ENCODE data around the gene SRSF5. TPM values are rescaled to one million over a fixed set of nuclear protein-coding genes. Genes with fewer than 3 reads are reported as not detected.

The SRSF5 gene
- total and polyA plus RNA-seq, 8 donors, result 188 to 780 (median 659) TPM

GRCh38 chr14:69818758-69819191 is 51.8 kb downstream of the SRSF5 start:
- peaks cover 0 to 32% of the 10 kb centered on the region in 2 donors for H3K27me3 ChIP-seq
- no peak overlapping the region for H3K4me3 ChIP-seq
- no peak overlapping the region for H3K27ac ChIP-seq
- peak in 2 of 4 donors; percentile 59 to 64 for DNase-seq
- no peaks in the 10 kb centered on the region for H3K36me3 ChIP-seq
- peak; percentile 89 for ATAC-seq
- TF ChIP-seq, protein P1, sequence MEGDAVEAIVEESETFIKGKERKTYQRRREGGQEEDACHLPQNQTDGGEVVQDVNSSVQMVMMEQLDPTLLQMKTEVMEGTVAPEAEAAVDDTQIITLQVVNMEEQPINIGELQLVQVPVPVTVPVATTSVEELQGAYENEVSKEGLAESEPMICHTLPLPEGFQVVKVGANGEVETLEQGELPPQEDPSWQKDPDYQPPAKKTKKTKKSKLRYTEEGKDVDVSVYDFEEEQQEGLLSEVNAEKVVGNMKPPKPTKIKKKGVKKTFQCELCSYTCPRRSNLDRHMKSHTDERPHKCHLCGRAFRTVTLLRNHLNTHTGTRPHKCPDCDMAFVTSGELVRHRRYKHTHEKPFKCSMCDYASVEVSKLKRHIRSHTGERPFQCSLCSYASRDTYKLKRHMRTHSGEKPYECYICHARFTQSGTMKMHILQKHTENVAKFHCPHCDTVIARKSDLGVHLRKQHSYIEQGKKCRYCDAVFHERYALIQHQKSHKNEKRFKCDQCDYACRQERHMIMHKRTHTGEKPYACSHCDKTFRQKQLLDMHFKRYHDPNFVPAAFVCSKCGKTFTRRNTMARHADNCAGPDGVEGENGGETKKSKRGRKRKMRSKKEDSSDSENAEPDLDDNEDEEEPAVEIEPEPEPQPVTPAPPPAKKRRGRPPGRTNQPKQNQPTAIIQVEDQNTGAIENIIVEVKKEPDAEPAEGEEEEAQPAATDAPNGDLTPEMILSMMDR (IDR thresholded peaks at IDR 0.05), result peak; percentile 68 to 80
- no peaks in the 10 kb centered on the region for H3K9me3 ChIP-seq
- intact Hi-C loops (cut with DNase I), result loop anchor here (5.0 to 10.0 kb wide), 2 partner anchors 206 to 209 kb away; no protein-coding TSS in a partner anchor
- H3K4me1 ChIP-seq, result no peaks in the 10 kb centered on the region

- peaks cover 0 to 32% of the 10 kb centered on the region in 2 donors for H3K27me3 ChIP-seq
- H3K4me3 ChIP-seq, result no peak overlapping the region
- no peak for DNase-seq
- H3K27ac ChIP-seq, result no peak overlapping the region
- H3K9me3 ChIP-seq, result no peaks in the 10 kb centered on the region
- no peaks in the 10 kb centered on the region for H3K4me1 ChIP-seq
- intact Hi-C loops (cut with DNase I), result loop anchor here (5.0 to 10.0 kb wide), 2 partner anchors 205 to 208 kb away; no protein-coding TSS in a partner anchor
- H3K36me3 ChIP-seq, result no peaks in the 10 kb centered on the region
- no peak for ATAC-seq
- TF ChIP-seq, protein P1 (IDR thresholded peaks at IDR 0.05), result no peak
These were observed 52.7 kb downstream of the SRSF5 start for GRCh38 chr14:69819607-69820006.

- no peak for DNase-seq
- no peaks in the 10 kb centered on the region for H3K4me1 ChIP-seq
- no peak overlapping the region for H3K27ac ChIP-seq
- no peak overlapping the region for H3K4me3 ChIP-seq
- H3K36me3 ChIP-seq, result no peaks in the 10 kb centered on the region
- TF ChIP-seq, protein P1 (IDR thresholded peaks at IDR 0.05), result no peak
- intact Hi-C loops (cut with DNase I), result no loop called here
- peaks cover 0 to 4% of the 10 kb centered on the region in 2 donors for H3K9me3 ChIP-seq
- peaks cover 0 to 29% of the 10 kb centered on the region in 2 donors for H3K27me3 ChIP-seq
- ATAC-seq, result no peak
These were observed 54.0 kb downstream of the SRSF5 start for GRCh38 chr14:69820991-69821390.

Other genes with a start within 250 kb of the SRSF5 start
- not detected for gene CCDC177, start 192.3 kb upstream of the SRSF5 start, total RNA-seq
- gene CCDC177, start 192.3 kb upstream of the SRSF5 start, polyA plus RNA-seq (ENCODE audit: insufficient read length in 6 of 6), result under 1 TPM in 2 of 6 donors, not detected in 4; 0.04 to 0.05 TPM
- gene SUSD6, start 155.5 kb upstream of the SRSF5 start, total RNA-seq, result 10 to 100 TPM; 63.8 to 77.4 TPM
- 10 to 100 TPM; 27.7 to 33.9 (median 29.6) TPM for gene SUSD6, start 155.5 kb upstream of the SRSF5 start, polyA plus RNA-seq (ENCODE audit: insufficient read length in 6 of 6)
- not detected for gene SLC10A1, start 30.1 kb downstream of the SRSF5 start, total RNA-seq
- gene SLC10A1, start 30.1 kb downstream of the SRSF5 start, polyA plus RNA-seq (ENCODE audit: insufficient read length in 6 of 6), result under 1 TPM; 0.14 to 0.40 (median 0.22) TPM
- gene SMOC1, start 112.3 kb downstream of the SRSF5 start, total RNA-seq, result 1 to 10 TPM in 1 of 2 donors, under 1 TPM in 1; 0.20 to 1.1 TPM
- 1 to 10 TPM; 1.4 to 2.3 (median 1.5) TPM for gene SMOC1, start 112.3 kb downstream of the SRSF5 start, polyA plus RNA-seq (ENCODE audit: insufficient read length in 6 of 6)

Measured in left lung (tissue), 10 donors.